IMR-90 (cell line): Measurements from ENCODE around the gene STAG2. TPM values are rescaled to one million over a fixed set of nuclear protein-coding genes. Genes with fewer than 3 reads are reported as not detected.
A peak's percentile ranks its signal among the peaks of the same experiment; 100 is the strongest.

ENCODE experiments used
- ATAC-seq: fragments of 200-7000 bp; cut with Tn5 transposase; 2 replicates; pipeline ENCODE4 v1.9.1; 2020; ENCODE audit warnings: low read depth, mild to moderate bottlenecking, moderate library complexity
- BruUV-seq: library from RNA; stranded (reverse); fragments of 400-500 nt; replicated peaks from 2 replicates; lab custom pipeline; 2021; lab: Mats Ljungman, UMichigan
- CTCF ChIA-PET: fragments of 300-600 bp; formaldehyde crosslinking; extraction: SDS; loops from one replicate; lab custom pipeline; 2021; ENCODE audit warnings: antibody characterized with exemption; lab: Yijun Ruan, JAX
- POLR2A ChIA-PET: fragments of 300-600 bp; sonication (Branson Sonifier 250); formaldehyde crosslinking; loops from one replicate; lab custom pipeline; 2022; ENCODE audit warnings: antibody characterized with exemption; ENCODE audit not compliant: unreplicated experiment; lab: Charles Lee
- DNase-seq: peaks from one replicate; pipeline ENCODE4 v3.0.0; 2013
- H2AFZ ChIP-seq: replicated peaks from 2 replicates; pipeline ENCODE3; 2013; ENCODE audit warnings: low read length, mild to moderate bottlenecking; ENCODE audit not compliant: poor library complexity
- H2AK5ac ChIP-seq: 2 replicates; pipeline ENCODE4 v1.6.1; 2013; ENCODE audit warnings: low read depth, low read length, inconsistent platforms
- H2AK9ac ChIP-seq: replicated peaks from 2 replicates; pipeline ENCODE3; 2013; ENCODE audit warnings: mild to moderate bottlenecking, low read depth, low read length, moderate library complexity; ENCODE audit not compliant: poor library complexity
- H2BK120ac ChIP-seq: 2 replicates; pipeline ENCODE4 v1.6.1; 2013; ENCODE audit warnings: low read depth, low read length, inconsistent platforms
- H2BK15ac ChIP-seq: 3 replicates; pipeline ENCODE4 v1.6.1; 2013; ENCODE audit warnings: low read depth, low read length, inconsistent platforms
- H2BK20ac ChIP-seq: 2 replicates; pipeline ENCODE4 v1.6.1; 2013; ENCODE audit warnings: low read depth, mild to moderate bottlenecking, inconsistent platforms, low read length, moderate library complexity
- H2BK5ac ChIP-seq: 2 replicates; pipeline ENCODE4 v1.6.1; 2013; ENCODE audit warnings: mild to moderate bottlenecking, low read depth, low read length, inconsistent platforms; ENCODE audit not compliant: poor library complexity, severe bottlenecking
- H3K14ac ChIP-seq: replicated peaks from 2 replicates; pipeline ENCODE4 v1.6.1; 2013; ENCODE audit warnings: low read depth, low read length, inconsistent platforms
- H3K18ac ChIP-seq: 2 replicates; pipeline ENCODE4 v1.6.1; 2013; ENCODE audit warnings: low read depth, low read length, control low read depth
- H3K23ac ChIP-seq: 2 replicates; pipeline ENCODE4 v1.6.1; 2013; ENCODE audit warnings: low read depth, low read length, inconsistent platforms
- H3K27ac ChIP-seq: 2 replicates; pipeline ENCODE4 v1.5.1; 2013; ENCODE audit warnings: mild to moderate bottlenecking, control low read depth, low read length; ENCODE audit not compliant: insufficient read depth
- H3K27me3 ChIP-seq: 2 replicates; pipeline ENCODE4 v1.6.1; 2013; ENCODE audit warnings: low read length; ENCODE audit not compliant: control insufficient read depth, insufficient read depth
- H3K36me3 ChIP-seq: 2 replicates; pipeline ENCODE4 v1.6.1; 2013; ENCODE audit warnings: low read length, mixed read lengths; ENCODE audit not compliant: control insufficient read depth, insufficient read depth
- H3K4ac ChIP-seq: 2 replicates; pipeline ENCODE4 v1.6.1; 2013; ENCODE audit warnings: low read depth, low read length, inconsistent platforms
- H3K4me1 ChIP-seq: 2 replicates; pipeline ENCODE4 v1.6.1; 2013; ENCODE audit warnings: low read length, mixed read lengths; ENCODE audit not compliant: control insufficient read depth, insufficient read depth
- H3K4me2 ChIP-seq: 2 replicates; pipeline ENCODE4 v1.6.1; 2013; ENCODE audit warnings: low read depth, mild to moderate bottlenecking, control low read depth, low read length, moderate library complexity
- H3K4me3 ChIP-seq: 2 replicates; pipeline ENCODE4 v1.5.1; 2013; ENCODE audit warnings: low read depth, mild to moderate bottlenecking, control low read depth, low read length, moderate library complexity; ENCODE audit not compliant: insufficient read depth
- H3K56ac ChIP-seq: 2 replicates; pipeline ENCODE4 v1.6.1; 2013; ENCODE audit warnings: low read length, inconsistent platforms; ENCODE audit not compliant: insufficient read depth; ENCODE audit errors: extremely low read depth
- H3K79me1 ChIP-seq, 2 experiments: 2 replicates each; pipeline ENCODE4 v1.6.1; 2013; ENCODE audit warnings: low read length in 2 of 2, inconsistent platforms in 1 of 2, low read depth in 1 of 2
- H3K9ac ChIP-seq: 2 replicates; pipeline ENCODE4 v1.6.1; 2013; ENCODE audit warnings: low read depth, low read length, control low read depth
- H3K9me1 ChIP-seq: 2 replicates; pipeline ENCODE4 v1.6.1; 2013; ENCODE audit warnings: low read length, inconsistent platforms; ENCODE audit not compliant: insufficient read depth
- H3K9me3 ChIP-seq: 2 replicates; pipeline ENCODE4 v1.6.1; 2013; ENCODE audit warnings: low read length; ENCODE audit not compliant: control insufficient read depth, insufficient read depth
- H4K20me1 ChIP-seq: 2 replicates; pipeline ENCODE4 v1.6.1; 2013; ENCODE audit warnings: low read length, inconsistent platforms; ENCODE audit not compliant: insufficient read depth
- H4K5ac ChIP-seq: 2 replicates; pipeline ENCODE4 v1.6.1; 2013; ENCODE audit warnings: mild to moderate bottlenecking, low read depth, low read length, control low read depth
- H4K8ac ChIP-seq, 2 experiments: 2 replicates each; pipeline ENCODE4 v1.6.1; 2013; ENCODE audit warnings: low read depth in 2 of 2, low read length in 2 of 2, control low read depth in 1 of 2, inconsistent platforms in 1 of 2
- H4K91ac ChIP-seq: 2 replicates; pipeline ENCODE4 v1.6.1; 2013; ENCODE audit warnings: low read depth, low read length, inconsistent platforms; ENCODE audit not compliant: insufficient read depth
- MAFK ChIP-seq: IDR thresholded peaks from 2 replicates; pipeline ENCODE4 v1.6.1; 2012; ENCODE audit warnings: low read depth, low read length, improper control_type of control experiment
- POLR2A ChIP-seq: IDR thresholded peaks from 2 replicates; pipeline ENCODE4 v1.6.1; 2012; ENCODE audit warnings: mild to moderate bottlenecking, low read depth, low read length
- WGBS, 2 experiments: methylation state at CpG; one replicate each; pipeline versions ENCODE4 v1.1.5 to v1.1.7; 2013; ENCODE audit warnings: missing lambda C conversion rate in 2 of 2; ENCODE audit not compliant: insufficient read length in 1 of 2; ENCODE audit errors: extremely low coverage in 2 of 2; 5-methylcytosine and 5-hydroxymethylcytosine counted together
- dilution Hi-C: fragments of 300-500 bp; cut with HindIII; formaldehyde crosslinking; loops from one replicate; pipeline ENCODE4 v1.14.3; 2018; ENCODE audit warnings: low sequenced_read_pairs; ENCODE audit not compliant: unreplicated experiment
- in situ Hi-C: fragments of 300-500 bp; cut with MboI; formaldehyde crosslinking; loops from 3 replicates; pipeline ENCODE4 v1.14.3; 2019; ENCODE audit warnings: low sequenced_read_pairs, inconsistent platforms, mixed read lengths
- intact Hi-C: fragments of 100-400 bp; cut with micrococcal nuclease; formaldehyde crosslinking; loops from 2 replicates; pipeline ENCODE4 v1.10.0; 2022
- polyA plus RNA-seq, 3 experiments: library from polyadenylated mRNA; depleted of rRNA; stranded (reverse); fragments of >200 nt; gene quantifications; 2 replicates each; pipeline ENCODE4 v1.2.3, GENCODE V29; 2012; ENCODE audit warnings: low replicate concordance in 1 of 3
- total RNA-seq: library from RNA; depleted of rRNA; stranded (reverse); fragments of >200 nt; gene quantifications from 2 replicates; pipeline ENCODE4 v1.2.3, GENCODE V29; 2012

Gene STAG2
- total and polyA plus RNA-seq, 2 of the 4 experiments (the other 2 are of a cell fraction) = 19.6 to 71.2 TPM

DNA sequence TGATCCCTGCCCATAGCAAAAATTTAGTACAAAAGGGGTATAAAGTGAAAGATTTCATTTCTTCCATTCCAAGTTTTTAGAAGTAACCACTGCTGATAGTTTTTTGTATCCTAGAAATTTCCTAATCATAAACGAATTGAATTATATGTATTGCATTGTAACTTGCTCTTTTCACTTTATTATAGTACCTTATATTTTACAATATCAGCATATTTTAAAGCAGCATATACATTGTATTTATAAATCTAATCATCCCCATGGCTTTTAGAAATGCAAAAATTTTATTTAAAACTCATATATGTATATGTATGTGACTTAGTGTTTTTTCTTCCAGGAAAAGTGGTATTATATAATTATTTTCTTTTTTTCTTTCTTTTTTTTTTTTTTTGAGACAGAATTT lies 27.7 kb downstream of the STAG2 start:
- H2AFZ ChIP-seq = no peak overlapping the region
- no peak for ATAC-seq
- BruUV-seq = no TSS peak
- no peaks in the 10 kb centered on the region; the same call in 1 of the 2 replicates for H3K9me1 ChIP-seq
- dilution Hi-C loops (no loop called here), intact Hi-C loops (no loop called here), in situ Hi-C loops (no loop called here)
- ChIA-PET POLR2A (no interaction called here), CTCF (interaction anchor here (0.7 kb wide), 1 partner anchor 1402 kb away, joined by 5 read pairs; no protein-coding TSS in a partner anchor)
- no peak overlapping the region for H3K18ac ChIP-seq
- H2BK20ac ChIP-seq = no peak overlapping the region
- H3K27me3 ChIP-seq = no peaks in the 10 kb centered on the region
- H4K20me1 ChIP-seq = peaks cover 16% of the 10 kb centered on the region
- peaks cover 0 to 12% of the 10 kb centered on the region in 2 experiments; a peak in 2 of 4 replicates for H3K79me1 ChIP-seq
- no peak overlapping the region for H3K9ac ChIP-seq
- H2AK5ac ChIP-seq = no peak overlapping the region
- no peak overlapping the region for H2BK120ac ChIP-seq
- H2BK5ac ChIP-seq = no peak overlapping the region
- H3K27ac ChIP-seq = no peak overlapping the region
- no peak overlapping the region for H3K4me2 ChIP-seq
- H3K14ac ChIP-seq = no peak overlapping the region
- WGBS, 2 experiments = no CpG with 5 or more reads among the region's 1 CpG
- H2BK15ac ChIP-seq = no peak overlapping the region
- DNase-seq = no peak
- H3K4me1 ChIP-seq = peaks cover 4% of the 10 kb centered on the region; the same call in 1 of the 2 replicates
- no peak overlapping the region for H4K8ac ChIP-seq
- H4K5ac ChIP-seq = no peak overlapping the region
- no peaks in the 10 kb centered on the region for H3K9me3 ChIP-seq
- no peak overlapping the region for H3K56ac ChIP-seq
- no peak overlapping the region for H3K4ac ChIP-seq
- H4K91ac ChIP-seq = no peak overlapping the region
- no peaks in the 10 kb centered on the region; the same call in 1 of the 2 replicates for H3K36me3 ChIP-seq
- H3K4me3 ChIP-seq = no peak overlapping the region
- no peak overlapping the region for H2AK9ac ChIP-seq
- no peak for TF ChIP-seq POLR2A
- TF ChIP-seq MAFK = peak; percentile 43; the same call in 1 of the 2 replicates
- H3K23ac ChIP-seq = no peak overlapping the region
